LoVo (cell line): Measurements from ENCODE around the gene PIK3CD.

ENCODE experiments used
- DNase-seq: peaks from one replicate; pipeline ENCODE4 v3.0.0-alpha.2; 2016; ENCODE audit warnings: low spot score

The PIK3CD gene

GRCh38 chr1:9719978-9720722, 68.6 kb downstream of the PIK3CD start:
- DNase-seq, result no peak

- DNase-seq, result no peak
These were observed 69.5 kb downstream of the PIK3CD start for GRCh38 chr1:9720785-9721605.

- DNase-seq, result no peak
These were observed 70.3 kb downstream of the PIK3CD start for GRCh38 chr1:9721606-9722377.

- DNase-seq, result no peak
These were observed 70.8 kb downstream of the PIK3CD start for GRCh38 chr1:9722378-9722749.

- no peak for DNase-seq
These were observed 71.7 kb downstream of the PIK3CD start for GRCh38 chr1:9723068-9723805.

GRCh38 chr1:9723926-9724325, 72.4 kb downstream of the PIK3CD start:
- no peak for DNase-seq

GRCh38 chr1:9724706-9725476, 73.4 kb downstream of the PIK3CD start:
- peak; percentile 64 for DNase-seq

- no peak for DNase-seq
These were observed 74.9 kb downstream of the PIK3CD start for GRCh38 chr1:9726406-9726805.

- DNase-seq, result no peak
These were observed 75.5 kb downstream of the PIK3CD start for GRCh38 chr1:9726905-9727595.

- DNase-seq, result no peak
These were observed 77.1 kb downstream of the PIK3CD start for GRCh38 chr1:9728451-9729295.

GRCh38 chr1:9729523-9729922, 78.0 kb downstream of the PIK3CD start:
- no peak for DNase-seq

GRCh38 chr1:9730096-9730901, 78.8 kb downstream of the PIK3CD start:
- DNase-seq, result no peak

GRCh38 chr1:9731051-9731537, 79.6 kb downstream of the PIK3CD start:
- DNase-seq, result no peak

GRCh38 chr1:9731561-9731960, 80.0 kb downstream of the PIK3CD start:
- no peak for DNase-seq

- no peak for DNase-seq
These were observed 80.8 kb downstream of the PIK3CD start for GRCh38 chr1:9732123-9732971.

- no peak for DNase-seq
These were observed 81.7 kb downstream of the PIK3CD start for GRCh38 chr1:9733160-9733789.

- no peak for DNase-seq
These were observed 84.3 kb downstream of the PIK3CD start for GRCh38 chr1:9735800-9736199.
